ENCODE data around the gene FGL2. TPM values are rescaled to one million over a fixed set of nuclear protein-coding genes. Genes with fewer than 3 reads are reported as not detected.

Gene FGL2
- total RNA-seq, 1 experiment from 2014 or later: not detected

GRCh38 chr7:77185866-77186265 lies 13.8 kb downstream of the FGL2 start:
- no peak overlapping the region for H3T11ph ChIP-seq (ENCODE audit: low read length)
- no peak for DNase-seq
- no peaks in the 10 kb centered on the region for H3K79me1 ChIP-seq (ENCODE audit: insufficient read depth, low read depth, low read length, poor library complexity, severe bottlenecking)
- H2BK5ac ChIP-seq (ENCODE audit: insufficient read length, low read length): no peak overlapping the region
- no peak overlapping the region for H2AFZ ChIP-seq (ENCODE audit: low read length)
- no peak overlapping the region for H2BK12ac ChIP-seq (ENCODE audit: insufficient read length, low read depth, low read length)
- H3K23me2 ChIP-seq (ENCODE audit: insufficient read length, low read depth, low read length, poor library complexity, severe bottlenecking): no peaks in the 10 kb centered on the region
- H3K27ac ChIP-seq (ENCODE audit: insufficient read length, low read depth, low read length): no peak overlapping the region
- H3K14ac ChIP-seq (ENCODE audit: insufficient read depth, low read length): no peak overlapping the region
- no peak overlapping the region for H4K8ac ChIP-seq (replicated peaks; ENCODE audit: insufficient read length, low read depth, low read length)
- Mint-ChIP-seq H3K27me3 (ENCODE audit: low read depth) (no peaks in the 10 kb centered on the region), H3K4me3 (no peak overlapping the region), H3K9me3 (no peaks in the 10 kb centered on the region), H3K36me3 (ENCODE audit: insufficient read depth in 1 of 3, low read depth in 3 of 3) (no peaks in the 10 kb centered on the region), H3K4me1 (no peaks in the 10 kb centered on the region), H3K27ac (no peak overlapping the region)
- H4K91ac ChIP-seq (ENCODE audit: insufficient read length, low read depth, low read length): no peak overlapping the region
- H3K56ac ChIP-seq (ENCODE audit: insufficient read length, low read depth, low read length): no peak overlapping the region
- no peak overlapping the region for H2BK20ac ChIP-seq (ENCODE audit: low read depth, low read length, poor library complexity, severe bottlenecking)
- H4K20me1 ChIP-seq (ENCODE audit: control insufficient read depth, insufficient read depth, insufficient read length): no peaks in the 10 kb centered on the region
- H3K4me1 ChIP-seq (ENCODE audit: insufficient read depth, low read length): no peaks in the 10 kb centered on the region
- H4K5ac ChIP-seq (ENCODE audit: insufficient read length, low read depth, low read length): no peak overlapping the region
- TF ChIP-seq CTCF (conservative IDR thresholded peaks at IDR 0.05): no peak
- no peak overlapping the region for H3K4ac ChIP-seq (ENCODE audit: low read depth, low read length)
- no peaks in the 10 kb centered on the region for H3K79me2 ChIP-seq (ENCODE audit: insufficient read depth, low read length)
- no peak overlapping the region for H3K9ac ChIP-seq (ENCODE audit: extremely low read depth, insufficient read length, low read length)
- no peaks in the 10 kb centered on the region for H3K27me3 ChIP-seq (ENCODE audit: insufficient read depth, low read length)
- no peak overlapping the region for H3K23ac ChIP-seq (ENCODE audit: insufficient read length, low read depth, low read length)
- no peak overlapping the region for H3K18ac ChIP-seq (ENCODE audit: insufficient read length, low read depth, low read length)
- no peak overlapping the region for H3K4me2 ChIP-seq (ENCODE audit: insufficient read depth, insufficient read length, low read length)
- WGBS (ENCODE audit: extremely low coverage, insufficient read length, low lambda C conversion rate): no CpG with 5 or more reads among the region's 2 CpGs
- H3K9me3 ChIP-seq (ENCODE audit: control insufficient read depth, low read depth, low read length): no peaks in the 10 kb centered on the region
- H2BK15ac ChIP-seq (ENCODE audit: low read depth, low read length): no peak overlapping the region
- no peak overlapping the region for H2AK5ac ChIP-seq (ENCODE audit: insufficient read length, low read length)
- H2BK120ac ChIP-seq (ENCODE audit: low read depth, low read length, poor library complexity, severe bottlenecking): no peak overlapping the region
